Measurements from ENCODE around the gene CEMIP.

CEMIP gene

DNA sequence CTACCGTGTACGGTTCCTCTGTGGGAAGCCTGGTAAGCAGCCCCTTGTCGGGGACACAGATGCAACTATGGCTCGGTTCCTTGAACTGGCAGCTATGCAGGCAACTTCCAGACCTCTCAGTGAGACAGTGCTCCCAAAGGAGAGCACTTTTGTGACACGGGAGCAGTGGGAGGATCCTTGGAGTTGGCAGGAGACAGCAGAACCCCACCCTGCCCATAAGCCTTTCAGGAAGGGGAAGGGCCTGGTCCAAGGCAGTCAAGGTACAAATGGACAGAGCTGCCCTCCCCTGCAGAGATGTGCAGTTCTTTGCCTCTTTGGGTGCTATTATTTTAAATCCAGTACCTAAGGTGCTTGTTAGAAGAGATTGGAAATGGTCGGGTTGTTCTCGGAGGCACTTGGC lies 115.9 kb downstream of the CEMIP start:
- no peak for TF ChIP-seq CTCF (IDR thresholded peaks at IDR 0.05; ENCODE audit: low read depth, low read length, missing control alignments)
- no peak overlapping the region for H3K4me3 ChIP-seq (replicated peaks; ENCODE audit: low read depth, low read length)
- DNase-seq (ENCODE audit: extremely low read depth, low read depth) = no peak

- no peak for TF ChIP-seq CTCF (IDR thresholded peaks at IDR 0.05; ENCODE audit: low read depth, low read length, missing control alignments)
- H3K4me3 ChIP-seq (replicated peaks; ENCODE audit: low read depth, low read length) = no peak overlapping the region
- no peak for DNase-seq (ENCODE audit: extremely low read depth, low read depth)
Observed at GRCh38 chr15:80895965-80896364, 116.8 kb downstream of the CEMIP start.

DNA sequence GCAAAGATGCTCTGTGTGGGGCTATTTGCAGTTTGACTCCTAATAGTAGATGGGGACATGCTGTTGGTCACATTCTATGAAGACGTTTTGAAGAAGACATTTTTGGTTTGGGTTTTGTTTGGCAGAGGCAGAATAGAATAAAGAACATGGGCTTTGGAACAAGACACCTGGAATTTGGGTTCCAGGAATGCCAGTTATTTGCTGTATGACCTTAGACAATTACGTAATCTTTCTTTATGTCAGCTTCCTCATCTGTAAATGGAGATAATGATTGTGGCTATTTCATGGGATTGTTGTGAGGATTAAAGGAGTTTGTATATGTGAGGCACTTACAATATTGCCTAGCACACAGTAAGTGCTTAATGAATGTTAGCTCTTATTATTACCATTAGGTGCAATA lies 118.9 kb downstream of the CEMIP start:
- no peak for TF ChIP-seq CTCF (IDR thresholded peaks at IDR 0.05; ENCODE audit: low read depth, low read length, missing control alignments)
- no peak overlapping the region for H3K4me3 ChIP-seq (replicated peaks; ENCODE audit: low read depth, low read length)
- no peak for DNase-seq (ENCODE audit: extremely low read depth, low read depth)

DNA sequence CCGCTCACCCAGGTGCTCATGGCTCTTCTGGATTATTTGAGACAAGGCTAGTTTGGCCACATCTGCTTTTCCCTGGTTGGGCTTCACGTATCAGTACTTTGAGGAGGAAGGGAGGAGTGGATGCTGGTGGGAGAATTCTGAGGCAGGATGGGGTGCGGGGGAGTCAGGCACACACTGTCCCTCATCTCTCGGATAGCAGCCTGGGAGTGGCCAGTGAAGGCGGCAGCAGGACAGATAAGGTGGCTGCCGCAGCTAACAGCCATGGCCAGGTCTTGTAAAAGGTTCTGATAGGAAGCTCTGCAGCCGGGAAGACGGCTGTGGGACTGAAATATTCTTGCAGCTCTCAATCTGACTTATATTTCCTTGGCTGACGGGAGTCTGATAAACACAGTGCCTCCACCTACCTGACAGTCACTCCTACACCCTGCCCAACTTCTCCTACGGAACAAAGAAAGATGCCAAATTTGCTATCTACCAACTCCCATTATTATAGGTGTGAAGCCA lies 123.2 kb downstream of the CEMIP start:
- TF ChIP-seq CTCF (IDR thresholded peaks at IDR 0.05; ENCODE audit: low read depth, low read length, missing control alignments) = no peak
- no peak overlapping the region for H3K4me3 ChIP-seq (replicated peaks; ENCODE audit: low read depth, low read length)
- DNase-seq (ENCODE audit: extremely low read depth, low read depth) = no peak

DNA sequence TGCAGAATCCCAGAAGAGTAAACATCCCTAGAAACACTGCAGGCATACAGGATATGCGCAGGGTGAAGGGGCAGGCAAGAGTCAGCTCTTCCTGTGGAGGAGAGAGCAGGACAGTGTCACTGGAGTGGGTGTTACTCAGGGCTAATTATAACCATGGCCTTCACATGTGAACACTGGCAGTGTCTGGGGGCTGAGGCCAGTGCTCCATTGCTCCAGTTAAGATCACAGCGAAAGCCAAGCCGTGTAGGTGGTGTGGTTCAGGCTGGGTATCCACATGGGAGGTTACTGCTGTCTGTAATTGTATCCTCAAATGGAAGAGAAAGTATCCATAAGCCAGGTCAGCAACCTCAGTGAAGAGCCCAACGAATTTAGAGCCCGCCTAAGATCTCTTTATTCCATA lies 125.8 kb downstream of the CEMIP start:
- no peak for DNase-seq (ENCODE audit: extremely low read depth, low read depth)
- TF ChIP-seq CTCF (IDR thresholded peaks at IDR 0.05; ENCODE audit: low read depth, low read length, missing control alignments) = no peak
- H3K4me3 ChIP-seq (replicated peaks; ENCODE audit: low read depth, low read length) = no peak overlapping the region

- no peak for TF ChIP-seq CTCF (IDR thresholded peaks at IDR 0.05; ENCODE audit: low read depth, low read length, missing control alignments)
- DNase-seq (ENCODE audit: extremely low read depth, low read depth) = peak; percentile 9
- no peak overlapping the region for H3K4me3 ChIP-seq (replicated peaks; ENCODE audit: low read depth, low read length)
Observed at GRCh38 chr15:80906159-80906766, 127.1 kb downstream of the CEMIP start.

GRCh38 chr15:80911821-80912220 lies 132.7 kb downstream of the CEMIP start:
- TF ChIP-seq CTCF (IDR thresholded peaks at IDR 0.05; ENCODE audit: low read depth, low read length, missing control alignments) = no peak
- H3K4me3 ChIP-seq (replicated peaks; ENCODE audit: low read depth, low read length) = no peak overlapping the region
- DNase-seq (ENCODE audit: extremely low read depth, low read depth) = no peak
